Measurements from ENCODE around the gene ZDHHC21. TPM values are rescaled to one million over a fixed set of nuclear protein-coding genes. Genes with fewer than 3 reads are reported as not detected.
"Not testable (repeated sequence)": the region's sequence is repeated elsewhere in the genome, so short reads cannot be mapped to it uniquely, and the experiment has no call there.

Gene ZDHHC21
- total and polyA plus RNA-seq, 2 donors, result 4.8 to 5.1 TPM

DNA sequence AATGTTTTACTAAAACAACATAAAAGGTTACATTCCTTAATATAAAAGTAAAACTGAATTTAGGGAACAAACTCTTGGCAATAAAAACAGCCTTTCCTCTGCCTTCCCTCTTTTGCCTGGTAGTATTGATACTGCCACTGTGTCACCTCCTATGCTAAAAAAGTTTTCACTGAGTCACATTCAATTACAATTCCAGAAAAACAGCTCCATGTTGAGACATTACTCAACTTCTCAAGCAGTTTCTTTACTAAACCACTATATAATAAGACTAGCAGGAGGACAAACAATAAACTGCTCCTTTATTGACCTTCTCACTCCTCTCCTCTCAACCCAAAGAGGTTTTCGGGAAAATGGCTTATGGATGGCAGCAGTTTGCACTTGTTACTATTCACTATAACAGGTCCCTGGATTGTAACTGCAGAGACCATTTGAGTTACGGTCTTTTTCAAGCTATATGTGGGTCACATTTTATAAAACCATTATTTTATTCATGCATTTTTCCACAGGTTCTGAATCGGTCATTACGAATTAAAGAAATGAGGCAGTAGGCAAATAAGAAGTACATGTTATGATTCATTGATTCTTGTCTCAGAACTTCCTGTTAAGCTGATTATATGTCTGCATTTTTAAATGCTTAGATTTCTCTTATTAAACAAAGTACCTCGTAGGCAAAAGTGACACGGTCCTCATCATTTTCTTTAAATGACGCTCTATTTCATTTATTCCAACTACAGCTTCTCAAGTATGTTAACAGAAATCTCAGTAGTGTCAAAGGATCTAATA, 2.1 kb downstream of the ZDHHC21 start:
- DNase-seq (ENCODE audit: low read depth in 6 of 9, low spot score in 9 of 9), result no peak
- Histone ChIP-seq H3K9me3 (ENCODE audit: control insufficient read depth in 2 of 2, insufficient read depth in 1 of 2, low read length in 1 of 2) (no peaks in the 10 kb centered on the region), H3K36me3 (ENCODE audit: control insufficient read depth in 2 of 2, insufficient read depth in 2 of 2, low read length in 1 of 2) (peaks cover 0 to 3% of the 10 kb centered on the region in 2 donors), H3K27me3 (ENCODE audit: control insufficient read depth in 2 of 2, insufficient read depth in 1 of 2, low read length in 1 of 2) (peaks cover 0 to 4% of the 10 kb centered on the region in 2 donors), H3K4me3 (ENCODE audit: low read length in 2 of 2) (no peak overlapping the region), H3K4me1 (ENCODE audit: control insufficient read depth in 2 of 2, insufficient read depth in 2 of 2, low read length in 2 of 2) (peaks cover 5 to 10% of the 10 kb centered on the region in 2 donors), H3K27ac (ENCODE audit: low read depth in 1 of 2, low read length in 1 of 2) (no peak overlapping the region)
- WGBS, result 94% methylated on average over 7 of the region's 7 CpGs

DNA sequence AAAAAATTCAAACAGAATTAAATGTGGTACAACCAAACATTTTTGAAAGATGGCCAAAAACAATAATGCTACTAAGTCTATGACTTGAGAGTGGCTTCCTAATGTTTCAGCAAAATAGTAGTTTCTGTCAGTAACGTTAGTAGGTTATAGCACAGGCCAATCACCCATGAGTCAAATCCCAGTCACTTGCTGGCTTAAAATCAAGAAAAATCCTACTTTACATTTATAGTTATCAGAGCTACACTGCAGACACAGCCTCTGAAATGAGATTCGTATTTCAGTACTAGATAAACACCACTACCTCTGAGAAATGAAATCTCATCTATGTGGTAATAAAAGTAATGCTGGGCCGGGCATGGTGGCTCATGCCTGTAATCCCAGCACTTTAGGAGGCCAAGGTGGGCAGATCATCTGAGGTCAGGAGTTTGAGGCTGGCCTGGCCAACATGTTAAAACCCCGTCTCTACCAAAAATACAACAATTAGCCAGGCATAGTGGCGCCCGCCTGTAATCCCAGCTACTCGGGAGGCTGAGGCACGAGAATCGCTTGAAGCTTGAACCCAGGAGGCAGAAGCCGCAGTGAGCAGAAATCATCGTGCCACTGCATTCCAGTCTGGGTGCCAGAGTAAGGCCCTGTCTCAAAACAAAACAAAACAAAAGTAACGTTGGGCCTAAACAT, 6.1 kb downstream of the ZDHHC21 start:
- Histone ChIP-seq H3K27me3 (ENCODE audit: control insufficient read depth in 2 of 2, insufficient read depth in 1 of 2, low read length in 1 of 2) (no peaks in the 10 kb centered on the region), H3K9me3 (ENCODE audit: control insufficient read depth in 2 of 2, insufficient read depth in 1 of 2, low read length in 1 of 2) (no peaks in the 10 kb centered on the region), H3K27ac (ENCODE audit: low read depth in 1 of 2, low read length in 1 of 2) (no peak overlapping the region), H3K4me3 (ENCODE audit: low read length in 2 of 2) (no peak overlapping the region), H3K36me3 (ENCODE audit: control insufficient read depth in 2 of 2, insufficient read depth in 2 of 2, low read length in 1 of 2) (peaks cover 0 to 4% of the 10 kb centered on the region in 2 donors), H3K4me1 (ENCODE audit: control insufficient read depth in 2 of 2, insufficient read depth in 2 of 2, low read length in 2 of 2) (no peaks in the 10 kb centered on the region)
- 95% methylated on average over 12 of the region's 12 CpGs for WGBS
- no peak for DNase-seq (ENCODE audit: low read depth in 6 of 9, low spot score in 9 of 9)

DNA sequence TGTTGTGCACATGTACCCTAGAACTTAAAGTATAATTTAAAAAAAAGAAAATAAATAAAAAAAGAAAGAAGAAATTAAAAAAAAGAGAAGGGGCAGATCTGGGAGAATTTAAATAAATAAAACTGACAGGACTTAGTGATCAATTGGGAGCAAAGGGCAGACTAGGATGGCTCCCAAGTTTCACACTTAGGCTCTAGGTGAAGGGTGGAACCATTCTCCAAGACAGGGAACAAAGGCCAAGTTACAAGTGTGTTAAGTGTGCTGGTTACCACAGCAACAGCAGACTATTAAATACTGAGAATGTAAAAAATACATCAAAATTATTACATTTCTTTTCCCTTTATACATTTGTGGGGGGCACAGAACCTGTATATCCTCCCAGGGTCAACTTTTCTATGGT, 7.1 kb downstream of the ZDHHC21 start:
- peaks cover 0 to 4% of the 10 kb centered on the region in 2 donors for H3K36me3 ChIP-seq (ENCODE audit: control insufficient read depth in 2 of 2, insufficient read depth in 2 of 2, low read length in 1 of 2)

DNA sequence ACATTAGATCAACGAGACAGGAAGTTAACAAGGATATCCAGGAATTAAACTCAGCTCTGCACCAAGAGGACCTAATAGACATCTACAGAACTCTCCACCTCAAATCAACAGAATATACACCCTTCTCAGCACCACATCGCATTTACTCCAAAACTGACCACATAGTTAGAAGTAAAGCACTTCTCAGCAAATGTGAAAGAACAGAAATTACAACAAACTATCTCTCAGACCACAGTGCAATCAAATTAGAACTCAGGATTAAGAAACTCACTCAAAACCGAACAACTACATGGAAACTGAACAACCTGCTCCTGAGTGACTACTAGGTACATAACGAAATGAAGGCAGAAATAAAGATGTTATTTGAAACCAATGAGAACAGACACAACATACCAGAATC, 10.6 kb downstream of the ZDHHC21 start:
- not testable (repeated sequence) for H3K4me1 ChIP-seq (ENCODE audit: control insufficient read depth in 2 of 2, insufficient read depth in 2 of 2, low read length in 2 of 2); H3K27ac ChIP-seq (ENCODE audit: low read depth in 1 of 2, low read length in 1 of 2); H3K27me3 ChIP-seq (ENCODE audit: control insufficient read depth in 2 of 2, insufficient read depth in 1 of 2, low read length in 1 of 2); H3K4me3 ChIP-seq (ENCODE audit: low read length in 2 of 2); H3K36me3 ChIP-seq (ENCODE audit: control insufficient read depth in 2 of 2, insufficient read depth in 2 of 2, low read length in 1 of 2); H3K9me3 ChIP-seq (ENCODE audit: control insufficient read depth in 2 of 2, insufficient read depth in 1 of 2, low read length in 1 of 2); DNase-seq (ENCODE audit: low read depth in 6 of 9, low spot score in 9 of 9)
- 95% methylated on average over 4 of the region's 4 CpGs for WGBS

More for the DNA sequence above, 7.1 kb downstream of the ZDHHC21 start:
- Histone ChIP-seq H3K27me3 (ENCODE audit: control insufficient read depth in 2 of 2, insufficient read depth in 1 of 2, low read length in 1 of 2) (no peaks in the 10 kb centered on the region), H3K9me3 (ENCODE audit: control insufficient read depth in 2 of 2, insufficient read depth in 1 of 2, low read length in 1 of 2) (no peaks in the 10 kb centered on the region), H3K4me1 (ENCODE audit: control insufficient read depth in 2 of 2, insufficient read depth in 2 of 2, low read length in 2 of 2) (no peaks in the 10 kb centered on the region), H3K27ac (ENCODE audit: low read depth in 1 of 2, low read length in 1 of 2) (no peak overlapping the region), H3K4me3 (ENCODE audit: low read length in 2 of 2) (no peak overlapping the region)
- DNase-seq (ENCODE audit: low read depth in 6 of 9, low spot score in 9 of 9), result no peak

DNA sequence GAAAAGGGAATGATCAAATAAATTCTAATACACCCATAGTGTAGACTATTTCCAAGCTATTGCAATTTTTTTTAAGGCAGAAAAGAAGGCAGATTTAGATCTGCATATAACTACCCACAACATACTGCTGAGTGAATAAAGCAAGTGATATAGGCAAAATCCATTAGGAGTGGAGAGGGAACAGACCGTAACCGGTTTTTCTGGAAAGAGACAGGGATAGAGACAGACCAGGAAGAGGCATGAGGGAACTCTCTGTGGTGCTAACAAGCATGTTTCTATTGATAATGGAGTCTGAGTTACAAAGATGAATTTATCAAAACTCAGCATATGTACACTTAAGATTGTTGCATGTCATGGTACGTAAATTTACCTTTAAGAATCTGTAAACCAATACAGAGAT, 14.5 kb downstream of the ZDHHC21 start:
- Histone ChIP-seq H3K4me1 (ENCODE audit: control insufficient read depth in 2 of 2, insufficient read depth in 2 of 2, low read length in 2 of 2) (no peaks in the 10 kb centered on the region), H3K9me3 (ENCODE audit: control insufficient read depth in 2 of 2, insufficient read depth in 1 of 2, low read length in 1 of 2) (no peaks in the 10 kb centered on the region), H3K27ac (ENCODE audit: low read depth in 1 of 2, low read length in 1 of 2) (no peak overlapping the region), H3K27me3 (ENCODE audit: control insufficient read depth in 2 of 2, insufficient read depth in 1 of 2, low read length in 1 of 2) (no peaks in the 10 kb centered on the region), H3K4me3 (ENCODE audit: low read length in 2 of 2) (no peak overlapping the region), H3K36me3 (ENCODE audit: control insufficient read depth in 2 of 2, insufficient read depth in 2 of 2, low read length in 1 of 2) (peaks cover 0 to 4% of the 10 kb centered on the region in 2 donors)
- 96% methylated on average over 3 of the region's 3 CpGs for WGBS
- no peak for DNase-seq (ENCODE audit: low read depth in 6 of 9, low spot score in 9 of 9)

DNA sequence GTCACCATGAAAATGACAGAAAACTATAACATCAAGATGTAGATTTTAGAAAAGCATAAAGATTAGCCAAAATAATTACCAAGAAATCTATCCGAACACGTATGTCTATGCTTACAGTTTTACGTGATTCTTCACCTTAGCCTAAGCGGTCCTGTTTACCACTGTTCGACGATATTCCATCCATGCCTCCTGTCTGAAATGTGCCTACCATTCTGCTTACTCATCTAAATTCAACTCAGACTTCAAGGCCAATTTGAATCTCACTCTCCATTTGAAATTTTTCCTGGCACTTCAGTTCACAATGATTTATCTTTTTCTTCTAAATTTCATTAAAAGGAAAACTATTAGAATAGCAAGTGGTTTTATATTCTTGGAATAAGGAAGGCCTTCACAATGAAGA, 15.4 kb downstream of the ZDHHC21 start:
- Histone ChIP-seq H3K27me3 (ENCODE audit: control insufficient read depth in 2 of 2, insufficient read depth in 1 of 2, low read length in 1 of 2) (no peaks in the 10 kb centered on the region), H3K4me1 (ENCODE audit: control insufficient read depth in 2 of 2, insufficient read depth in 2 of 2, low read length in 2 of 2) (no peaks in the 10 kb centered on the region), H3K9me3 (ENCODE audit: control insufficient read depth in 2 of 2, insufficient read depth in 1 of 2, low read length in 1 of 2) (no peaks in the 10 kb centered on the region), H3K27ac (ENCODE audit: low read depth in 1 of 2, low read length in 1 of 2) (no peak overlapping the region), H3K36me3 (ENCODE audit: control insufficient read depth in 2 of 2, insufficient read depth in 2 of 2, low read length in 1 of 2) (peaks cover 0 to 4% of the 10 kb centered on the region in 2 donors), H3K4me3 (ENCODE audit: low read length in 2 of 2) (no peak overlapping the region)
- WGBS, result 98% methylated on average over 6 of the region's 6 CpGs
- no peak for DNase-seq (ENCODE audit: low read depth in 6 of 9, low spot score in 9 of 9)

DNA sequence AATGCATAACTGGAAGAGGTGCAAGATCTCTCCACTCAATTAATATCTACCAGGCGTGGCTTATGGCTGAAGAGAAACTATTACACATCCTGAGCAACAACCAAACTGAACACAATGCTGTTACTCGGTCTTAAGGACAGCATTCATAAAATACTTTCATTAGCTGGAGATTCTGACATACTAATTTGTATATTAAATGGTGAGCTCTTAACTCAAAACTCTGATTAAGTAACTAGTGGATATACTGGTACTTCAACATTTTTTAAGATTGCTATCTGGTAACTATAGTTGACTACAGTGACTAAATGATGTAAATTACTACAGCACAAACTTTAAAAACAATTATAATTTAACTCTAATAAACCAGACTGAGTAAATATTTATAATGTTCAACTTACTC, 15.8 kb downstream of the ZDHHC21 start:
- no peak overlapping the region for H3K4me3 ChIP-seq (ENCODE audit: low read length in 2 of 2)
- no peak overlapping the region for H3K27ac ChIP-seq (ENCODE audit: low read depth in 1 of 2, low read length in 1 of 2)
- H3K27me3 ChIP-seq (ENCODE audit: control insufficient read depth in 2 of 2, insufficient read depth in 1 of 2, low read length in 1 of 2), result no peaks in the 10 kb centered on the region
- 94% methylated on average over 2 of the region's 2 CpGs for WGBS
- H3K36me3 ChIP-seq (ENCODE audit: control insufficient read depth in 2 of 2, insufficient read depth in 2 of 2, low read length in 1 of 2), result peaks cover 0 to 4% of the 10 kb centered on the region in 2 donors
- no peaks in the 10 kb centered on the region for H3K9me3 ChIP-seq (ENCODE audit: control insufficient read depth in 2 of 2, insufficient read depth in 1 of 2, low read length in 1 of 2)
- no peaks in the 10 kb centered on the region for H3K4me1 ChIP-seq (ENCODE audit: control insufficient read depth in 2 of 2, insufficient read depth in 2 of 2, low read length in 2 of 2)
- no peak for DNase-seq (ENCODE audit: low read depth in 6 of 9, low spot score in 9 of 9)

DNA sequence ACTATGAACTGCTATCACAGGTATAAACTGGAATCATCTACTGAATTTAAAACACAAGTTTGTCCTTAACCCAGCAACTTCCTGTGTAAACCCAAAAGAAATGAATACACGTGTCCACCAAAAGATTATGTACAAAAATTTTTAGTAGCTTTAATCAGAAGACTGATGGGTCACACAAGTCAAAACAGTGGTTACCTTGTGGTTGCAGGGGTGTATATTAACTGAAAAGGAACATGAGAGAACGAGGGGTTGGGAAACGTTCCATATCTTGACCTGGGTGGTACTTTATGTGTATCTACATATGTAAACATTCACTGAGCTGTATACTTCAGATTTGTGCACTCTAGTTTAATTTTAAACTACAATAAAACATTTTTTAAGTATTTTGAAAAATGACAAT, 18.6 kb downstream of the ZDHHC21 start:
- H3K27me3 ChIP-seq (ENCODE audit: control insufficient read depth in 2 of 2, insufficient read depth in 1 of 2, low read length in 1 of 2), result no peaks in the 10 kb centered on the region
- peaks cover 0 to 4% of the 10 kb centered on the region in 2 donors for H3K36me3 ChIP-seq (ENCODE audit: control insufficient read depth in 2 of 2, insufficient read depth in 2 of 2, low read length in 1 of 2)
- no peak overlapping the region for H3K4me3 ChIP-seq (ENCODE audit: low read length in 2 of 2)
- no peak for DNase-seq (ENCODE audit: low read depth in 6 of 9, low spot score in 9 of 9)
- no peaks in the 10 kb centered on the region for H3K9me3 ChIP-seq (ENCODE audit: control insufficient read depth in 2 of 2, insufficient read depth in 1 of 2, low read length in 1 of 2)
- H3K4me1 ChIP-seq (ENCODE audit: control insufficient read depth in 2 of 2, insufficient read depth in 2 of 2, low read length in 2 of 2), result no peaks in the 10 kb centered on the region
- H3K27ac ChIP-seq (ENCODE audit: low read depth in 1 of 2, low read length in 1 of 2), result no peak overlapping the region
- 63% methylated on average over 3 of the region's 3 CpGs for WGBS

DNA sequence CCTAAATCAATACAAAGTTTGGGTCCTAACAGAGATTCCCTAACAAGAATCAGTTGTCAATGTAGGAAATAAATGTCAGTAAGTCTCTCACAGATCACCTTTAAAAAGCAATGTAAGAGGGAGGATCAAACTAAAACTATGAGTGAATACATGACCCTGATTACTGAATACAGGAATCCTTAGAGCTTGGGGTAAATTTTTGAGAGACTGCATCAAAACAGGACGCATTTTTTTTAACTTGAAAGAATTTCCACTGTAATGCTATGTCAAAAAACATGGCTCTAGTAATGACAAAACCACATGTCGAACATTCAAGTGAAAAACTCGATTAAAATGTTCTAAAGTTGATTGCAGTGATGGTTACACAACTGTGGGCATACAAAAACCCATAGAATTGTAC, 21.9 kb downstream of the ZDHHC21 start:
- Histone ChIP-seq H3K4me3 (ENCODE audit: low read length in 2 of 2) (no peak overlapping the region), H3K27me3 (ENCODE audit: control insufficient read depth in 2 of 2, insufficient read depth in 1 of 2, low read length in 1 of 2) (no peaks in the 10 kb centered on the region), H3K27ac (ENCODE audit: low read depth in 1 of 2, low read length in 1 of 2) (no peak overlapping the region), H3K36me3 (ENCODE audit: control insufficient read depth in 2 of 2, insufficient read depth in 2 of 2, low read length in 1 of 2) (peaks cover 0 to 4% of the 10 kb centered on the region in 2 donors), H3K9me3 (ENCODE audit: control insufficient read depth in 2 of 2, insufficient read depth in 1 of 2, low read length in 1 of 2) (no peaks in the 10 kb centered on the region), H3K4me1 (ENCODE audit: control insufficient read depth in 2 of 2, insufficient read depth in 2 of 2, low read length in 2 of 2) (no peaks in the 10 kb centered on the region)
- 92% methylated on average over 3 of the region's 3 CpGs for WGBS
- DNase-seq (ENCODE audit: low read depth in 6 of 9, low spot score in 9 of 9), result no peak

Measured in thymus (tissue), 11 donors.